NCI-H774 (cell line): ENCODE data around the gene DDC.
"Not testable (repeated sequence)": the region's sequence is repeated elsewhere in the genome, so short reads cannot be mapped to it uniquely, and the experiment has no call there.

Experiments
- DNase-seq: peaks from one replicate; lab custom pipeline; 2025; lab: John Stamatoyannopoulos, UW

The DDC gene

GRCh38 chr7:50555594-50556140, 9.5 kb downstream of the DDC start:
- DNase-seq, result no peak

GRCh38 chr7:50554431-50555322, 10.5 kb downstream of the DDC start:
- no peak for DNase-seq

DNA sequence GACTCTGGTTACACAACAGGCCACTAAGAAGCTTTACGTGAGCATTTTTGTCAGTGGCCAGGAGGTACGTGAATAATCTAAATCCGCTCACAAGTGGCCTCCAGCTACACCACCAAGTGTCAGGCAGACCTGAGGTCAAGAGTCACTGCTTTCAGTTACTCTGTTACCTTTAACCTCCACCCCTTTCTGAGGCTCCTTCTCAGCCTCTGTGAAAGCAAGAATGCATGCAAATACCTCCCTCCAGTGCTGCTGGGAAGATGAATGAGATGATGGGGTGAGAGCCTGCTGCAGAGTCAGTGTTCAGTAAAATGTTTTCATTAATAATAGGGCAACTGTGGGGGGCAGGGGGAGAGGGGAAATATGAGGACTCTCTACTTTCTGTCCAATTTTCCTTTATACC, 11.2 kb downstream of the DDC start:
- DNase-seq, result no peak

DNA sequence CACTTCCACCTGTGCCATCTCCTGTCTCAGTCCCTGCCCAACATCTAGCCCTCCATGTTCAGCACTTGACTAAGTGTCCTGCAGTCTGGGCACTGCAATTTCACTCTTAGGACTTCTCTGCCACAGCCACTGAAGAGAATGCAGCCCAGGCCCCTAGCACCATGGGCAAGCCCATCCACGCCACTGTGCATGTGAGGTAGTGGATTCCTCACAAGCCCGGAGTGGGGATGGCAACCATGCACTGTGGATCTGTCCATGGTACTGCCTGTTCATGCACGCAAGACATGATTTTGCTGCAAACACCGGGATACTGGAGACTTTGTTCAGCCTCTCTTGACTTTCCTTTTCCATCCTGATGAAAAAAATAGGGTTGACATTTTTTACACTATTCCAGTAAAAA, 12.3 kb downstream of the DDC start:
- no peak for DNase-seq

DNA sequence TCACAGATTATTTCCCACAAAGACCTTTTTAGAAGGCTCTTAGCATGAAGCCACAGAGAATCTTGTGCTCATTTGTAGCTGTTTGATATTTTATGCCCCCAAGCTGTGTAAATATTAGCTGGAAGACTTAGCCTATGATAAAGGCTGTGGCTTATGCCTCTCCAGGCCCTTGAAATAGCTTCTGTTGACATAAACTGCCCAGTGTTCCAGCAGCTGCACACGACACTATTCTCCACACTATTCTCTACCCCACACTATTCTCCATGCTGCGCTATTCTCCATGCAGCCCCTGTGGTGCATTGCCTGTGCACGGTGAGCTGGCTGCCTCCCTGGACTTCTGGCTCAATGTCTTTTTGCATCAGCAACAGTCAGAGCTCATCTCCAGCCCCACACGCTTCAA, 13.1 kb downstream of the DDC start:
- DNase-seq, result peak; percentile 92

GRCh38 chr7:50545613-50546012, 19.6 kb downstream of the DDC start:
- not testable (repeated sequence) for DNase-seq

DNA sequence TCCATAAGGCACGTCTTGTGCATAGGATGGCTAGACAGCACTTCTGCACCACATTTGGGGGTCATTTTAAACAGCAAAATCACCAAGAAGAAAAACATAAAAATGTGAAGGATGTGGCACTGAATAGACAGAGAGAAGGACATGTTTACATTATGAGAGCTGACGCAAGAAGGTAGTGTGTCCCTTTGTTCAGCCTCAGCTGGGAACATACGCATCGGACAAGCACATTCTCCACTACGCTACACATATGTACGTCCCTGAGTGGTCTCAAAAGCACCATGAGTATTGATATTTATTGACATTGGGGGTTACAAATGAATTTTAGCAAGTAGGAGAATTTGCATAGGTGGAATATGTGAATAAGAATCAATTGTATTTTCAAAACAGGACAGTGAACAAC, 20.2 kb downstream of the DDC start:
- peak; percentile 50 for DNase-seq

- no peak for DNase-seq
Observed at GRCh38 chr7:50543776-50544442, 21.3 kb downstream of the DDC start.

DNA sequence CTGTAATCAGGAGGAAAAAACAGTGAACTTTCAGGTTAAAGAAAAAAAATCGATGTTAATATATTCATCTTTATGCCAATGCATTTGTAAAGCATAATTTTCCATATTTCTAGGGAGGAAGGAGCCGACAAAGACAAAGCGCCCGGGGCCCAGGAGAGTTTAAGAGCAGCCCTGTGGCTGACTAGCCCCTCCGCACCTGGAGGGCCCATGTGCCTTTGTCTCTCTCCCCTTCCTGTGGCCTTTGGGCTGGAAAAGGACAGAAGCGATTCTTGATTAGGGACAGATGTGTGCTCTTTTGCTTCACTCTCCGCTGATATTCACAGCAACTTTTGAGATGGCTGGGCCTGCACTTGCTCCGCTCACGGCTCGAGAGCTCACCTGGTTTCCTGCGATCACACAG, 23.1 kb downstream of the DDC start:
- no peak for DNase-seq

- DNase-seq, result no peak
Observed at GRCh38 chr7:50540785-50541579, 24.2 kb downstream of the DDC start.

DNA sequence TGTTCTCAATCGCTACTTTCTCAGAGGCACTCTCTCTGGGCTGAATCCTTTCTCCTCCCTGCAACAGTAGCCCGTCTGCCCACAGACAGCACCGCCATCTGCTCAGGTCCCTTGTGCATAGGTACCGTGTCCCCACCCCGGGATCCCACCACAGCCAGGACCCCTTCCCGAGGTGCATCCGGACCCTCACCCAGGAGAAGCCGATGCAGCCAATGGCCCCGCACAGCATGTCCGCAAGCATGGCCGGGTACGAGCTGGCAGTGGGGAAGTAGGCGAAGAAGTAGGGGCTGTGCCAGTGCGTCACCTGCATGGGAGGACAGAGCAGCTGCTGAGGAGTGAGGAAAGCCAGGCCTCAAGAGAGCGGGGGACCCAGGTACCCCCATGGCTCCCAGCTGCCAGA, 25.5 kb downstream of the DDC start:
- no peak for DNase-seq

DNA sequence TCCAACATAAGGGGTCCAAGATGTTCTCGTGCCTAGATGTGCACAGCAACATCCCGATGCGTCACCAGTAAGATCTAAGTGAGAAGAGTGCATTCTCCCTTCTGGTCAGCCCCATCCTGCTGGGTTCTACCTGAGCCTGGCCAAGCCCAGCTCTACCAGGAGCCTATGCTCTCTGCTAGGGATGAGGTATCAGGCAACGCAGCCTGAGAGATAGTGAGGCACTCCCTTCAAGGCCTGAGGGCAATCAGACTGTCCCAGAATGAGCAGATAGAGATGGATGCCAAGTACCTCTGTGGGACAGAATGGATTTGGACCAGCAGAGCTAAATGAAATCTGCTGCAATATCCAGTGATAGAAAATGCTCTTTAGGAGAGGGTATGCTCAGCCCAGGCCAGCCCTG, 26.7 kb downstream of the DDC start:
- no peak for DNase-seq

DNA sequence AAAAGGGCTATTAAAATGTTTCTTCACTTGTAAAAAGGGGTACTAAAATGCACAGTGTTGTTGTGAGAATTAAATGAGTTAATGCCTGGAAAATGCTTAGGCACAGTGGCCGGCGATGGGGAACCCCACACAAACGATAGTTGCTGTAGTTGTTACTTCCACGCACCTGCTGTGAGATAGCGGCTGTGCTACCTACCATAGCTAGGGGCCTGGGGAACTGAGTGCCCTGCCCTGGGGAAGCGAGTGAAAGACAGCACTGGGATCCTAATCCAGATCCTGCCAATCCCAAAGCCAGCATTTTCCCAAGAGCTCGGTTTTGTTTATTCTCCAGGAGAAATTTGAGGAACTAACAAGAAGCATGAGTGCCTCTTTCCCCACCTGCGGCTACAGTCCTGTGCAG, 27.8 kb downstream of the DDC start:
- no peak for DNase-seq

- DNase-seq, result not testable (repeated sequence)
Observed at GRCh38 chr7:50535291-50535711, 29.9 kb downstream of the DDC start.

- DNase-seq, result no peak
Observed at GRCh38 chr7:50534690-50535290, 30.4 kb downstream of the DDC start.

DNA sequence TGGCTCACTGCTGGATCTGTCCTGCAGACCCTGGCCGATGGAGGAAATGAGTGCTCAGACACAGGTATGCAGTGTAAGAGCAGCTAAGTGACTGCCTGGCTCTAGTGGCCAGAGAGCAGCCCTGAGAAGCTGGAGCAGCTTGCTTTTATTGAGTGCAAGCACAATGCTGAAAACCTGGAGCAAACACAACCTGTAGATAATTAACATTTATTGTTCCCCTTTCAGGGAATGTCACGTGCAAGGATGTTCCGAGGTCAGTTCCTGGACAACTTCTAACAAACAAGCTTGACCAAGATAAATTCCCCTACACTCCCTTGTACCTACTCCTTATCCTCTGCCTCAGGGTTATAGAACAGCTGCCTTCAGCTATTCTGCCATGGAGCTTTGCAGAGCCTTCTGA, 31.3 kb downstream of the DDC start:
- peak; percentile 28 for DNase-seq

DNA sequence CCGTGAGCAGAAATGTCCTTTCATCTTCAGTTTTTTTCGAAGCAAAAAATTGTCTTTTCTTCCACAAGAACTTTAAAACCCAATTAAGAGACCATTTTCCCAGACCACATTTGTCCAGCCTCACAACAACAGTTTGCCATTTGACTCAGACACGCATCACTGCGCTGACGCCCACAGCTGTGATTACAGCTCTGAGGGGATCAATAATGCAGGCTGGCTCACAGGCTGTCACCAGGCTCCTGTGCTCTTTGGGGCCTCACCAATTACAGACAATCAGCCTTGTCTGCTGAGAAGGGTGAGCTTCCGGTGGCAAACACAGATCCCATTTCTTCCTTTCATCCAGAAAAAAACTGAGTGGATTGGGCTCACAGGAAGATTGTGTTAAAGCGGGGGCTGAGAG, 33.3 kb downstream of the DDC start:
- DNase-seq, result no peak

GRCh38 chr7:50531401-50531911, 33.7 kb downstream of the DDC start:
- peak; percentile 69 for DNase-seq

GRCh38 chr7:50530766-50531165, 34.4 kb downstream of the DDC start:
- no peak for DNase-seq

DNA sequence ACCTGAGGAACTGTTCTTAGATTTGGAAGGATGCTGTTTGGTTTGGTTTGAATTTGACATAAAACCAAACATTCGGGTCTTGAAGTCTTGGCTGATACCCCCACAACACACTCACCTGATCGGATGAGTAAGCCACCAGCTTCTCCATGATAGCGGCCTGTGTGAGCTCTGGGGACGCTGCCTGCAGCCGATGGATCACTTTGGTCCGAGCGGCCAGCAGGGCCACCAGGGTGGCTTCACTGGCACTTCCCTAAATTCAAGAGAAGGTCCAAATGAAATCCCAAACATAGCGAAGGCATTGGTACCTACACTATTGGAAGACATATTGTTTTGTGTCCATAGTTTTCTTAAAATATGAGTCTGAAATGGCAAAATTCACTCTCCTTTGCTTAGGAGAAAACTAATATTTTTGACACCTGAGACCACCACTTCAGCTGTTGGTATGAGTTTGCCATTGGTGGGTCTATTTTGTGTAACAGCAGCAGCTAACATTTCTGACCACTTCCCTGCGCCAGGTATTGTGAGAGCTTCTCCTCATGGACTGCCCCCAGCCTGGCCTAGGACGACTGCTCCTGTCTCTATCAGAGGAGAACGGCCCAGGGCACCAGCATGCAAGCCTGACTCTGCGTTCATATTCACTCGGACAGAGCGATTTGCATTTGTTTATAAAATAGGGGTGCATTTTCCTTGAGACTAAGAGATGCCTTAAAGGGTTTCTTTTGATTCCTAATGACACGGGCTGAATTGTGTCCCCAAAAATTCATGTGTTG, 35.9 kb downstream of the DDC start:
- no peak for DNase-seq
